CD14-positive monocyte (primary cell): ENCODE results near the gene AQP7. TPM values are rescaled to one million over a fixed set of nuclear protein-coding genes. Genes with fewer than 3 reads are reported as not detected.
A peak's percentile ranks its signal among the peaks of the same experiment; 100 is the strongest.

Experiments
- DNase-seq, 3 donors: peaks; one replicate each; pipeline ENCODE4 v3.0.0-alpha.2; 2011 to 2022
- H2AFZ ChIP-seq: 2 replicates; pipeline ENCODE4 v1.6.0; 2012; ENCODE audit warnings: mild to moderate bottlenecking, low read depth, low read length, inconsistent platforms; ENCODE audit not compliant: insufficient read depth, poor library complexity, severe bottlenecking
- H3K27ac ChIP-seq, 2 donors: 1 replicate in 1 of 2; 2 replicates in 1 of 2; pipeline ENCODE4 v1.5.1; 2012 to 2013; ENCODE audit warnings: low read length in 2 of 2, control low read depth in 1 of 2, inconsistent platforms in 1 of 2, low read depth in 1 of 2, mild to moderate bottlenecking in 1 of 2
- H3K27me3 ChIP-seq, 2 donors: one replicate each; pipeline versions ENCODE4 v1.6.0 to v1.6.1; 2011 to 2013; ENCODE audit warnings: low read length in 2 of 2; ENCODE audit not compliant: control insufficient read depth in 2 of 2, insufficient read depth in 2 of 2
- H3K36me3 ChIP-seq, 2 donors: replicated peaks in 1 of 2; 1 replicate in 1 of 2; 2 replicates in 1 of 2; pipeline versions ENCODE4 v1.5.1 to v1.6.1; 2012 to 2013; ENCODE audit warnings: low read length in 2 of 2, control low read depth in 1 of 2, inconsistent platforms in 1 of 2, mild to moderate bottlenecking in 1 of 2; ENCODE audit not compliant: insufficient read depth in 2 of 2, control insufficient read depth in 1 of 2
- H3K4me1 ChIP-seq, 2 donors: 1 replicate in 1 of 2; 2 replicates in 1 of 2; pipeline versions ENCODE4 v1.5.1 to v1.6.1; 2012 to 2013; ENCODE audit warnings: low read length in 2 of 2, control low read depth in 1 of 2, inconsistent platforms in 1 of 2, mild to moderate bottlenecking in 1 of 2, moderate library complexity in 1 of 2; ENCODE audit not compliant: insufficient read depth in 2 of 2, control insufficient read depth in 1 of 2
- H3K4me2 ChIP-seq: replicated peaks from 2 replicates; pipeline ENCODE3; 2012; ENCODE audit warnings: low read length, moderate library complexity, mild to moderate bottlenecking; ENCODE audit not compliant: poor library complexity, severe bottlenecking; ENCODE audit errors: extremely low read depth
- H3K4me3 ChIP-seq, 3 experiments: fragments of 200-600 bp in 1 of 3; sonication (generic) in 1 of 3; replicated peaks in 1 of 3; 1 replicate in 2 of 3; 2 replicates in 1 of 3; pipeline ENCODE4 v1.5.1; 2011 to 2013; ENCODE audit warnings: low read length in 3 of 3, mild to moderate bottlenecking in 3 of 3, control low read depth in 2 of 3, low read depth in 2 of 3, inconsistent platforms in 1 of 3, moderate library complexity in 1 of 3
- H3K79me2 ChIP-seq: 2 replicates; pipeline ENCODE4 v1.6.0; 2012; ENCODE audit warnings: mild to moderate bottlenecking, control low read depth, inconsistent platforms, low read length, moderate library complexity; ENCODE audit not compliant: insufficient read depth
- H3K9ac ChIP-seq: 2 replicates; pipeline ENCODE4 v1.6.0; 2017; ENCODE audit warnings: low read length, mild to moderate bottlenecking; ENCODE audit not compliant: insufficient read depth, poor library complexity, severe bottlenecking
- H3K9me3 ChIP-seq, 2 donors: replicated peaks in 1 of 2; 1 replicate in 1 of 2; 2 replicates in 1 of 2; pipeline versions ENCODE4 v1.5.1 to v1.6.1; 2012 to 2013; ENCODE audit warnings: low read length in 2 of 2, control low read depth in 1 of 2; ENCODE audit not compliant: control insufficient read depth in 1 of 2, insufficient read depth in 1 of 2
- H4K20me1 ChIP-seq: 2 replicates; pipeline ENCODE4 v1.6.0; 2012; ENCODE audit warnings: mild to moderate bottlenecking, low read length, control low read depth, moderate library complexity; ENCODE audit not compliant: insufficient read depth
- H3K27ac Mint-ChIP-seq, 7 donors: one replicate each; pipeline ENCODE4 v1.8.0; 2020; ENCODE audit warnings: mild to moderate bottlenecking in 7 of 7, mixed read lengths in 7 of 7, moderate library complexity in 6 of 7, inconsistent platforms in 2 of 7
- H3K27me3 Mint-ChIP-seq, 3 donors: one replicate each; pipeline ENCODE4 v1.8.0; 2021 to 2022; ENCODE audit warnings: low read depth in 3 of 3, mild to moderate bottlenecking in 3 of 3, mixed read lengths in 3 of 3, moderate library complexity in 3 of 3, inconsistent platforms in 1 of 3
- H3K36me3 Mint-ChIP-seq, 2 donors: one replicate each; pipeline ENCODE4 v1.8.0; 2020; ENCODE audit warnings: mixed read lengths in 2 of 2, inconsistent platforms in 1 of 2, mild to moderate bottlenecking in 1 of 2
- H3K4me1 Mint-ChIP-seq: one replicate; pipeline ENCODE4 v1.8.0; 2020; ENCODE audit warnings: mild to moderate bottlenecking, mixed read lengths
- H3K4me3 Mint-ChIP-seq, 2 donors: one replicate each; pipeline ENCODE4 v1.8.0; 2020; ENCODE audit warnings: mild to moderate bottlenecking in 2 of 2, mixed read lengths in 2 of 2, moderate library complexity in 1 of 2
- H3K9me3 Mint-ChIP-seq, 7 donors: one replicate each; pipeline ENCODE4 v1.8.0; 2020 to 2022; ENCODE audit warnings: mixed read lengths in 7 of 7, mild to moderate bottlenecking in 6 of 7, moderate library complexity in 6 of 7, inconsistent platforms in 2 of 7
- CTCF ChIP-seq: fragments of 200-600 bp; IDR thresholded peaks from one replicate; pipeline ENCODE4 v1.8.0; 2022; ENCODE audit warnings: antibody characterized with exemption, mild to moderate bottlenecking
- WGBS: methylation state at CpG from one replicate; pipeline ENCODE4 v1.1.5; 2013; ENCODE audit warnings: missing lambda C conversion rate; ENCODE audit not compliant: insufficient coverage; 5-methylcytosine and 5-hydroxymethylcytosine counted together
- intact Hi-C, 2 donors: fragments of 100-400 bp; cut with micrococcal nuclease; formaldehyde crosslinking; loops; one replicate each; pipeline versions ENCODE4 v1.15.0 to v1.15.1; 2023
- polyA plus RNA-seq, 3 donors: library from polyadenylated mRNA; depleted of rRNA in 1 of 3; unstranded in 2 of 3; stranded (reverse) in 1 of 3; fragments of 300-500 nt in 2 of 3; fragments of >200 nt in 1 of 3; fragmentation: Illumina TruSeq in 2 of 3; gene quantifications; 1 replicate in 2 of 3; 2 replicates in 1 of 3; pipeline ENCODE4 v1.2.3, GENCODE V29; 2012 to 2021

AQP7 gene
- polyA plus RNA-seq, 3 donors = not detected

DNA sequence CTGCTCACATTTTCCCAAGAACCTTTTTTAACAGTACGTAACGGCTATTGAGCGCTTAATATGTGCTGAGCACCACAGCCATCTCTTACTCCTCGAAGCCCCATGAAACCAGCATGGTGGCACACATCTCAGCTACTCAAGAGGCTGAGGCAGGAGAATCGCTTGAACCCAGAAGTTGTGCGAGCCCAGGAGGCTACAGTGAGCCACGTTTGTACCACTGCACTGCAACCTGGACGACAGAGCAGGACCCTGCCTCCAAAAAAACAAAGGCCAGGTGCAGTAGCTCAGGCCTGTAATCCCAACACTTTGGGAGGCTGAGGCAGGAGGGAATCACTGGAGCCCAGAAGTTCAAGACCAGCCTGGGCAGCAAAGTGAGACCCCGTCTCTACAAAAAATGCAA, 28.2 kb downstream of the AQP7 start:
- no peak overlapping the region for H3K4me3 Mint-ChIP-seq

DNA sequence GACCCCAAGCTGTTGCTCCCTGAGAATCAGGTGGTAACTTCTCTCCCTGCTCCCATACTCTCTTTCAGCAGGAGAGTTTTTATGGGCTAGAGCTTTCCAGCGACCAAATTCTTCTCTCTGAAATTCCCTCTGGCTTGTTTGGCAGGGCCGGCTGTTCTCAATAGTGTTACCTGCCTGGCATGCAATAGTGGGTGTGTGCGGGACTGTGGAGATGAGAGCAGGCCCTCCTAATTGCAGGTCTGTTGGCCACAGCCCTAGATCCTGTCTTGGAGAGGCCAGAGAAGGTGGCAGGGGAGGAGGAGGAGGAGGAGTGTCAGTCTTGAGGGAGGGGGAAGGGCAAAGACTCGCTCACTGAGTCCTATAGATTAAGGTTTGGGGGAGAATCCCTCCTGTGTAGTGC, 29.5 kb downstream of the AQP7 start:
- Histone ChIP-seq H3K4me2 (no peak overlapping the region), H3K4me1 (peaks cover 5 to 8% of the 10 kb centered on the region in 2 donors), H3K36me3 (peaks cover 40 to 53% of the 10 kb centered on the region in 2 donors), H3K79me2 (no peaks in the 10 kb centered on the region), H3K27me3 (no peaks in the 10 kb centered on the region), H3K4me3 (no peak overlapping the region), H2AFZ (no peak overlapping the region), H3K9me3 (no peaks in the 10 kb centered on the region), H3K27ac (no peak overlapping the region), H4K20me1 (no peaks in the 10 kb centered on the region), H3K9ac (no peak overlapping the region)
- peaks cover 0 to 3% (median 0%) of the 10 kb centered on the region in 3 donors for H3K27me3 Mint-ChIP-seq
- H3K4me1 Mint-ChIP-seq = peaks cover 20% of the 10 kb centered on the region
- intact Hi-C loops = no loop called here
- WGBS = 93% methylated on average over 3 of the region's 4 CpGs
- H3K4me3 Mint-ChIP-seq = no peak overlapping the region
- peaks cover 42 to 47% of the 10 kb centered on the region in 2 donors for H3K36me3 Mint-ChIP-seq
- peak overlapping the region in 1 of 7 donors; percentile 81 for H3K27ac Mint-ChIP-seq
- no peak for TF ChIP-seq CTCF
- H3K9me3 Mint-ChIP-seq = no peaks in the 10 kb centered on the region
- no peak for DNase-seq

More for the DNA sequence above, 28.2 kb downstream of the AQP7 start:
- 99% methylated on average over 8 of the region's 9 CpGs for WGBS
- H3K4me2 ChIP-seq = no peak overlapping the region
- no peak overlapping the region for H3K27ac ChIP-seq
- Mint-ChIP-seq H3K9me3 (peaks cover 0 to 2% (median 0%) of the 10 kb centered on the region in 7 donors), H3K27ac (no peak overlapping the region), H3K36me3 (peaks cover 31 to 35% of the 10 kb centered on the region in 2 donors), H3K4me1 (peaks cover 20% of the 10 kb centered on the region), H3K27me3 (peaks cover 0 to 3% (median 0%) of the 10 kb centered on the region in 3 donors)
- no peak overlapping the region for H3K9ac ChIP-seq
- peaks cover 30 to 40% of the 10 kb centered on the region in 2 donors for H3K36me3 ChIP-seq
- no peaks in the 10 kb centered on the region for H4K20me1 ChIP-seq
- no peaks in the 10 kb centered on the region for H3K9me3 ChIP-seq
- intact Hi-C loops = no loop called here
- TF ChIP-seq CTCF = no peak
- H3K79me2 ChIP-seq = no peaks in the 10 kb centered on the region
- H3K4me1 ChIP-seq = peaks cover 5 to 8% of the 10 kb centered on the region in 2 donors
- no peak for DNase-seq
- no peaks in the 10 kb centered on the region for H3K27me3 ChIP-seq
- no peak overlapping the region for H3K4me3 ChIP-seq
- no peak overlapping the region for H2AFZ ChIP-seq
